C4-2B (cell line): ENCODE measurements around the gene ARHGAP15.

Experiments
- H3K27ac ChIP-seq: fragments of 450-650 bp; 2 replicates; pipeline ENCODE4 v1.5.1; 2017
- CTCF ChIP-seq: fragments of 450-650 bp; conservative IDR thresholded peaks from 2 replicates; pipeline ENCODE4 v1.5.1; 2017; ENCODE audit warnings: mild to moderate bottlenecking
- ZFX ChIP-seq: fragments of 450-650 bp; IDR thresholded peaks from 2 replicates; pipeline ENCODE4 v1.6.1; 2017

ARHGAP15 gene

GRCh38 chr2:143296089-143296488 lies 166.9 kb downstream of the ARHGAP15 start:
- H3K27ac ChIP-seq: no peak overlapping the region
- TF ChIP-seq ZFX (no peak), CTCF (no peak)

DNA sequence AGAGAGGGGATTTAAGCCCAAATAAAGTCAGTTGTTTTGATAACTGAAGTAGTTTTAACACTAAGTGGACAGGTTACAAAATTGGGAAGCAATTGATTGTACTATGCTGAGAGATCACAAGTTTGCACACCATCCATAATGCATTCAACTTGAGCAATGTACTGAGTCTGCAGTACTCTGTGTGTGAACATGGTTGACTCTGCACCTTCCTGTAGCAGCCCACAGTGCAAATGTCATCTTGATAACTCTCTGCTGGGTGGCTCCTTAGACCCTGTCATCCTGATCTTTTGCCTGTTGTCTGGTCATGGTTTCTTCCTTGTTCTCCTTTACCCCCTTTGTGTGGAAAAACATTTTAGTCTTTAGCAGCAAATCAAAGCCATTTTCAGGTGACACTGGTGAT lies 168.0 kb downstream of the ARHGAP15 start:
- TF ChIP-seq ZFX: no peak
- no peak for TF ChIP-seq CTCF
- H3K27ac ChIP-seq: no peak overlapping the region

- no peak for TF ChIP-seq ZFX
- TF ChIP-seq CTCF: no peak
- H3K27ac ChIP-seq: no peak overlapping the region
Observed at GRCh38 chr2:143300536-143300935, 171.3 kb downstream of the ARHGAP15 start.

DNA sequence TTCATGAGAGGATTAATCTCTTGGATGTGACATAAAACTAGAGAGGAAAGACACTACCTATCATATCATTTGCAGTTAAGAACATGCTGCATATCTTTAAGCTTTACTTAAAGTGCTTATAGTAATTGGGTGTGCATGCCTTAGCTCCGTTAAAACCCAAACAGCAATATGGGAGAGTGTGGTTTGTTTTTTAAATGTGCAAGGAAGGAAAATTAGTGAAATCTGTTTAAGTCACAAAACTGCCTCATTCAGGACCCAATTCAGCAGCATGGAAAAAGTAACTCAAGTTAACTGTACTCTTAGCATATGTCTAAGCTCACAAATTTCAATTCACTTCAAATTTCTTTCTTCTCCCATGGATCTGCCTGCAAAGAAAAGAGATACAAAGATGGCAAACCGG lies 182.2 kb downstream of the ARHGAP15 start:
- H3K27ac ChIP-seq: no peak overlapping the region
- TF ChIP-seq ZFX (no peak), CTCF (no peak)

- H3K27ac ChIP-seq: no peak overlapping the region
- TF ChIP-seq ZFX (no peak), CTCF (no peak)
Observed at GRCh38 chr2:143312441-143312840, 183.2 kb downstream of the ARHGAP15 start.

GRCh38 chr2:143313861-143314260 lies 184.6 kb downstream of the ARHGAP15 start:
- TF ChIP-seq ZFX (no peak), CTCF (no peak)
- H3K27ac ChIP-seq: no peak overlapping the region

- no peak overlapping the region for H3K27ac ChIP-seq
- no peak for TF ChIP-seq ZFX
- no peak for TF ChIP-seq CTCF
Observed at GRCh38 chr2:143321994-143322393, 192.8 kb downstream of the ARHGAP15 start.
